GM21381 (cell line): ENCODE results near the gene TTC21A.
"Not testable (repeated sequence)": the region's sequence is repeated elsewhere in the genome, so short reads cannot be mapped to it uniquely, and the experiment has no call there.

ENCODE experiments used
- ATAC-seq: cut with Tn5 transposase; IDR thresholded peaks from one replicate; pipeline ENCODE4 v1.9.1; 2021; ENCODE audit warnings: mild to moderate bottlenecking, moderate library complexity; ENCODE audit not compliant: unreplicated experiment

The TTC21A gene, protein sequence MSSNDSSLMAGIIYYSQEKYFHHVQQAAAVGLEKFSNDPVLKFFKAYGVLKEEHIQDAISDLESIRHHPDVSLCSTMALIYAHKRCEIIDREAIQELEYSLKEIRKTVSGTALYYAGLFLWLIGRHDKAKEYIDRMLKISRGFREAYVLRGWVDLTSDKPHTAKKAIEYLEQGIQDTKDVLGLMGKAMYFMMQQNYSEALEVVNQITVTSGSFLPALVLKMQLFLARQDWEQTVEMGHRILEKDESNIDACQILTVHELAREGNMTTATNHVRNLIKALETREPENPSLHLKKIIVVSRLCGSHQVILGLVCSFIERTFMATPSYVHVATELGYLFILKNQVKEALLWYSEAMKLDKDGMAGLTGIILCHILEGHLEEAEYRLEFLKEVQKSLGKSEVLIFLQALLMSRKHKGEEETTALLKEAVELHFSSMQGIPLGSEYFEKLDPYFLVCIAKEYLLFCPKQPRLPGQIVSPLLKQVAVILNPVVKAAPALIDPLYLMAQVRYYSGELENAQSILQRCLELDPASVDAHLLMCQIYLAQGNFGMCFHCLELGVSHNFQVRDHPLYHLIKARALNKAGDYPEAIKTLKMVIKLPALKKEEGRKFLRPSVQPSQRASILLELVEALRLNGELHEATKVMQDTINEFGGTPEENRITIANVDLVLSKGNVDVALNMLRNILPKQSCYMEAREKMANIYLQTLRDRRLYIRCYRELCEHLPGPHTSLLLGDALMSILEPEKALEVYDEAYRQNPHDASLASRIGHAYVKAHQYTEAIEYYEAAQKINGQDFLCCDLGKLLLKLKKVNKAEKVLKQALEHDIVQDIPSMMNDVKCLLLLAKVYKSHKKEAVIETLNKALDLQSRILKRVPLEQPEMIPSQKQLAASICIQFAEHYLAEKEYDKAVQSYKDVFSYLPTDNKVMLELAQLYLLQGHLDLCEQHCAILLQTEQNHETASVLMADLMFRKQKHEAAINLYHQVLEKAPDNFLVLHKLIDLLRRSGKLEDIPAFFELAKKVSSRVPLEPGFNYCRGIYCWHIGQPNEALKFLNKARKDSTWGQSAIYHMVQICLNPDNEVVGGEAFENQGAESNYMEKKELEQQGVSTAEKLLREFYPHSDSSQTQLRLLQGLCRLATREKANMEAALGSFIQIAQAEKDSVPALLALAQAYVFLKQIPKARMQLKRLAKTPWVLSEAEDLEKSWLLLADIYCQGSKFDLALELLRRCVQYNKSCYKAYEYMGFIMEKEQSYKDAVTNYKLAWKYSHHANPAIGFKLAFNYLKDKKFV (N-terminal part only)

DNA sequence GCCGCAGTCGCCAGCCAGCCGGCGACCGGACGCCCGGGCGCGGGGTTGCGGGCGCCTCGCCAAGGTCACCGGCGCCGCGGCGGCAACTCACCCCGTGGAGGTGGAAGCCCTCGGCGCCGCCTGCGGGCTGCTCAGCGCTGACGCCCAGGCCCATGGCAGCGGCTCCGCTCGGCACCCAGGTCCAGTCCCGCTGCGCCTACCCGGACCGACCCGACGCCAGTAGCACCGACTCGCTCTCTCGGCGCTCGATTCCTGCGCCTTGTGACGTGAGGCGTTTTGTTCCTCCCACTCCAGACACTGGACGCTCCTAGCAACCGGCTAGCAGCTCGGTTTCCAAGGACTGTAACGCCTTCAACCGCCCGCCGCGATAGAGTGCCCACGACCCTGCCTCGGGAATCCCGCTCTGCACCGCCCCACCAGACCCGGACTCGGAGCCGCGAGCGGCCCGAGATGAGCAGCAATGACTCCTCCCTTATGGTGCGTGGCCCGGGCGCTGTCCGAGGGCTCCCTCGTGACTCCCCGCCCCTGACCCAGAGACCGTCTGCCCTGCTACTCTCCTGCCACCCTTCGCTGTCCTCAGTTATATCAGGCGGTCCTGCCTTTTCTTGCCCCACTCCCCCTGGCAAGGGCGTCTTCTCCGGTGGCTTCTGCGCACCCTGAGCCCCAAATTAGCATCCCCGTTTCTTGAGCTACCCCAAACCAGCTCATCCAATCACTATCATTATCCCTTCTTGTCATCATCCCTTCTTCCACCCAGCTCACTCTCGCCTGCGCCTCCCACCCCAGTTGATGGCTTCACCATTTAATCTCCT, at the start of gene TTC21A, which contains the start of gene GORASP1:
TSS of gene TTC21A (plus strand) at position 293 of the 812 bp plus-strand sequence. CDS start at position 451, 158 bp downstream.
TSS of gene GORASP1 (minus strand) at position 240 of the 812 bp plus-strand sequence. CDS start at position 154, 86 bp downstream.
- peak; percentile 50 for ATAC-seq

DNA sequence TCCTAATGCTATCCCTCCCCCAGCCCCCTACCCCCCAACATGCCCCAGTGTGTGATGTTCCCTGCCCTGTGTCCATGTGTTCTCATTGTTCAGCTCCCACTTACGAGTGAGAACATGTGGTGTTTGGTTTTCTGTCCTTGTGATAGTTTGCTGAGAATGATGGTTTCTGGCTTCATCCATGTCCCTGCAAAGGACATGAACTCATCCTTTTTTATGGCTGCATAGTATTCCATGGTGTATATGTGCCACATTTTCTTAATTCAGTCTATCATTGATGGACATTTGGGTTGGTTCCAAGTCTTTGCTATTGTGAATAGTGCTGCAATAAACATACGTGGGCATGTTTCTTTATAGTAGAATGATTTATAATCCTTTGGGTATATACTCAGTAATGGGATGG, 46.3 kb upstream of the TTC21A start:
- ATAC-seq, result not testable (repeated sequence)

DNA sequence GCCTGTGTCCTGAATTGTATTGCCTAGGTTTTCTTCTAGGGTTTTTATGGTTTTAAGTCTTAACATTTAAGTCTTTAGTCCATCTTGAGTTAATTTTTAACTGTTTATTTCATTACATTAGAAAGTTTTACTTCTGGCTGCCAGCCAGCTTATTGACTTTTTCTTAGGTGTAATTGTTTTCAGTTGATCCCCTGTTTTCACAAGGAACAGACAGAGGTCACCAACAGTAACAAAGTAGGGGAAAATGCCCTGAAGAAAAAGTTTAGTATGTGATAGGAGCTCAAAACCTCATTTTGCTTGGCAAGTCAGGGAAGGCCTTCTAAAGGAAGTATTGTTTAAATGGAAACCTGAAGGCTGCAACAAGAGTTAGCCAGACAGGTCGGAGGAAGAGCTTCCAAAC, 45.3 kb upstream of the TTC21A start:
- ATAC-seq, result no peak

DNA sequence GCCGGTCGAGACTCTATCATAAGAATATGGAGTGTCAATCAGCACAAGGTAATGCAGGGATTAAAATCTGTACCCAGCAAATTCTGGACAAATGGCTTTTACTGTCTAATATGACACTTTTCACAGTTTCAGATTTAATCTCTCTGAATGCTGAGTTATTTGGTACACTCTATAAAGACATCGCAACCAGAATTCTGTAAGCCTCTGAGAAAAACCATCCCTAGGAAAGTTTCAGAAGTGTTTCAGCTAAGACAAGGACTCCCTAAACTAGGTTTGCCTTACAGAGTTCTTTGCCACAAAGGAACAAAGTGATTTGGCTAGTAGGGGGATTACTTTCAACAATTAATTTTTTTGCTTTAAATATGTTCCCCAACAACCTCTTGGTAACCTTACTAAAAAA, 44.3 kb upstream of the TTC21A start:
- no peak for ATAC-seq

DNA sequence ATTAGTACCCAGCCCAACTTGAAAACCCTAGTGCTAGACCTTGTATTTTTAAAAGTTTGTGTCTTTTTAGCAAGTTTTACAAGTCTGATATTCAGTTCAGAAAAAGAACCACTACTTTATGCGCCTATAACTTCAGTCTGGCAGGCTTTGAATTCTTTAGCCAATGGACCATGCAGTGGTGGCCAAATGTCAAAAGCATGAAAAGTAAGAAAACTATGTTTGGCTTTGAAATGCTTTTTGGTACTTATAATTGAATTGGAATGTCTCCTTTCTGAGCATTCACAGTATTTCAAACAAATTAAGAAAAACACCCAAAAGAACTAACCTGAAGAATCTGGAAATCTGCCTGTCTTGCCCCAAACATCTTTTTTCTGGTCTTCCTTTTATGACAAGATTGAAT, 42.8 kb upstream of the TTC21A start:
- ATAC-seq, result no peak

DNA sequence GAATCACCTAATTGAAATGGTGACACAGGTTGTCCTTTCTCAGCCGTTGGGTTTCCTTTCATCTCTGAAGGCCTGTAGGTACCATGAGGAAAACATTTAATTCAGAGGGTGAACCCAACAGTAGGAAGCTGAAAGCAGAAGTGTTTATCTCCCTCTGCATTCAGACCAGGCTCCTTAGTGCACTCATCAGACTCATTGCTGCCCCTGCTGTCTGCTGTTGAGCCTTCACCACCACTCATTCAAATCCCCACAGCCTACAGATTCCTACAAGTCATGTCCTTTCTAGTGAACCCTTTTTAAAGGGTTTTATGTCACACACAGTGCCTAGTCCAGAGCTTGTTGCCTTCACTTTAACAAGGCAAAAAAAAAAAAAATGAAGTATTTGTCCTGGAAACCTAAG, 42.3 kb upstream of the TTC21A start:
- ATAC-seq, result peak; percentile 96

DNA sequence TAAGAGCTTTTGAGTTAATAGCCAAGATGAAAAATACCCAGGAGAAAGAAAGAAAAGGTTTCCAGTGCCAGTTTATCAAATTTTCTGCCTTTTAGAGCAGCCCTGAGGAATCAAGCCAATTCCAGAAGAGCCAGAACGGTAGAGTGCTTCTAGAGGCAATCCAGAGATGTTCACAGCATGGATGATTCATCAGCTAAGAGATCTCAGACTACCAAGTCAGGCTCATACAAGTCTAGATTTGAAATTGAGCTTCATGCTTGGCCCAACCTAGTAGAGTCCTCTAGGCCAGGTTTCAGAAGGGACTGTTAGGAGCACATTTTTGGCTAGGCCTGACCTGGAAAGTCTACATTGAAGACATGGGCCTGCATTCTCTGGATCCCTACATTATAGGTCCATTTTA, 40.2 kb upstream of the TTC21A start:
- no peak for ATAC-seq

DNA sequence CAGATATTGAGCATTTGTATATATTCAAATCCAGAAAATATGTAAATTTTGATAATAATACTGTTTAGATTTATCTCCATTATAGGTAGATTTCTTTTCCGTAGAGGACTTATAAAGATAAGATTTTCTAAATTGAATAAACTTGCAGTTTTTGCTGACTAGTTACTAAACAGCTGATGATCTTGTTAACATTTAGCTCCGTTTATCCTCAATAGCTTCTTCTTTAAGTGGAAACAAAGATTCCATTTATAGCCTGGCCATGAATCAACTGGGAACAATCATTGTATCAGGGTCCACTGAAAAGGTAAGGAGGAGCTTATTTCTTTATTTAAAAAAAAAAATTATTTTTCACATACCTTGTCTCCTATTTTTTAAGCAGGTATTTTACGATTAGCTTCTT, 38.9 kb upstream of the TTC21A start:
- ATAC-seq, result no peak

DNA sequence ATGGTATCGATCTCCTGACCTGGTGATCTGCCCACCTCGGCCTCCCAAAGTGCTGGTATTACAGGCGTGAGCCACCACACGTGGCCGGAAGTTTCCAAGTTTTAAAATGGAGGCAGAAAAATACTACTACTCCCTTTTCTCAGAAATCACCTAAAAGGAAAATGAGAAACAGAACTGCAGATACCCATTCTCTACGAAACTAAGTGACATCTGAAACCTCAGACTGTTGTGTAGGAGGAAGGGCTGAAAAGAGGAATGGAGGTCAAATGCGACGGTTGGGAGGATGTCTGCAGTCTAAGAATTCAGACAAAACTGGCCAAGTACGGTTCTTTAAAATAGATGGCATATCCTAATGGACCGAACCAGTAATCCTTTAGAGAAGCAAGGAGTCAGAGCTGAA, 31.6 kb upstream of the TTC21A start:
- no peak for ATAC-seq

DNA sequence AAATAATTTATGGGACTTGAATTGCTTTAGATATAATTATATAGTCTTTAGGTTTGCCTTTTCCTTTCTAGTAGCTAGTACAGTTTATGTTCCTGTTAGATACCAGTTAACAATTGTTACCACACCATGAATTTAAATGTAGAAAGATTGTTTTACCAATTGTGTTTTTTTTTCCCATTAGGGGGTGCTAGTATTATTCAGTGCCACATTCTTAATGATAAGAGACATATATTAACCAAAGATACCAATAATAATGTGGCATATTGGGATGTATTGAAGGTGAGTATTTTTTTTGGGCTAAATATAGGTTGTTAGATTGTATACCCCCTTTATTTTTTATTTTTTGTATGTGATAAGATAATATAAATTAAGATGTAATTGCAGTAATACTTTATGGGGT, 27.9 kb upstream of the TTC21A start:
- ATAC-seq, result no peak

DNA sequence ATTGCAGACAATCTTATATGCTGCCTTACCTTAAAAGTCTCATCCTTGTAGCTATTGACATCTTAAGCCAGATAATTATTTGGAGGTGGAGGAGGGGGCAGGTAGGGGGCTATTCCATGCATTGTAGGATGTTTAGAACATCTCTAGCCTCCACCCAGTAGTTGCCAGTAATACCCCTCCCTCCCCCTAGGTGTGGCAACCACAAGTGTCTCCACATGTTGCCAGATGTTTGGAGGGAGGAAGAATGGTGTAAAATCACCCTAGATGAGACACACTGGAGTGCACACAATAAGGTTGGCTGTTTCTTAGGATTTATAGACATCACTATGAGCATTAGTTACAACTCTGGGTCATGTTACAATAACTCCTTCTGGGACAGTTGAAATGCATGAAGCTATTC, 27.5 kb upstream of the TTC21A start:
- no peak for ATAC-seq

DNA sequence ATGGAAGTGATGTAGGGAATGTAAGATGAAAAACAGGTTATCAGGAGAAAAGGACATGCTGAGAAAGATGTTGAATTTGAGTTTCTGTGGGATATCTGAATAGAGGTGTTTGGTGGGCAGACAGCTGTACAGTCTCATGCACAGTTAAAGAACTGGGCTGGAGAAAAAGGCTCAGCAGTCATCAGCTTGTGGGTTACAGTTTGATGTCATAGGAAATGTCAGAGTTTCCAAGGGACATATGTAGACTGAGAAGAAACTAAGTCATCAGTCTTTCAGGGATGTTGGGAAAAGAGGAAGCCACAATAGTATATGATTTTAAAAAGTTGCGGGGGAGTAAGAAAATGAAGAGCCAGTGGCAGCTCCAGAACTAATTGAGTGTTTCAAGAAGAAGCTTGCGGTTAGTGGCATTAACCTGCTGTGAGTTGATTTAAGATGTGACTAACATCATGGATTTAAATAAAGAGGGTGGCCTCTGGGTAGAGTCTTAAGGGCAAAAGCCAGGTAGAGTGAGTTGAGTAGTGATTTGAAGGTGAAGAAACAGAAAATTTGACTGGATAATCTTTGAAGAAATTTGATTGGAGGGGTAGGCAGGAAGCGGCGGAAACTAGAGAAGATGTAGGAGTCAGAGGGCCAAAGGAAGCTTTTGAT, 24.7 kb upstream of the TTC21A start:
- ATAC-seq, result no peak

DNA sequence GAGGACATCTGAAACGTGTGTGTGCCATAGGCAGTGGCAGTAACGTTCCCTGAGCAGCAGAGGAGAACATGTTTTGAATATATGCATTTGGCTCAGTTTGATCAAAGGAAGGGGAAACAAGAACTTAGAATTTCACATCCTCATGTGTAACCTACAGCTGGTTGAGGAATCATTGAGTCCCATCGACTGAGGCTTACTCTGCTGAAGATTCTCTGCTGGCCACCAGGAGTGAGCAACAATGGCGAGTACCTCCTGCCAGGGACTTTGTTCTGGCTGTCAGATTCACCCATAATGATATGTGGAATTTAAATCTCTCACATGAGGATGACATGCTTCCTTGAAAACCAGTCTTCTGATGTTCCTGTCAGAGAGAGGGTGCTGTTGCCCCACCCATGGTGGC, 21.3 kb upstream of the TTC21A start:
- ATAC-seq, result no peak

DNA sequence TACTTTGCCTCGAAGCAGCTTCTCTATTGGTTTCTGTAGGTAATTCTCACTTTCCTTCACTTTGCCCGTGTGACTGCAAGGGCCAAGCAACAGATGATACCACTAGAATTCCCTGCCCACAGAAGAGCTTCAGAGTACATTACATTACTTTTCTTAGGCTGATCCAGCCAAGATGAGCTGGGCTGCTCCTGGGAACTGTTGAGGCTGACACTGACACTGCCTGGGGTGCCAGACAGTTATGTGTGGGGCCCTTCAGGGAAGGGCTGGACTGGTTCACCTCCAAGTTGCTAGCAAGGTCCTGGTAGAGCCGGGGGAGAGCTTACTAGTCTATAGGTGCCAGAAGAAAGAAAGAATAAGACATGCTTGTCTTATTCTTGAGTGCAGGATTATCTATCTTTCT, 19.0 kb upstream of the TTC21A start:
- no peak for ATAC-seq

DNA sequence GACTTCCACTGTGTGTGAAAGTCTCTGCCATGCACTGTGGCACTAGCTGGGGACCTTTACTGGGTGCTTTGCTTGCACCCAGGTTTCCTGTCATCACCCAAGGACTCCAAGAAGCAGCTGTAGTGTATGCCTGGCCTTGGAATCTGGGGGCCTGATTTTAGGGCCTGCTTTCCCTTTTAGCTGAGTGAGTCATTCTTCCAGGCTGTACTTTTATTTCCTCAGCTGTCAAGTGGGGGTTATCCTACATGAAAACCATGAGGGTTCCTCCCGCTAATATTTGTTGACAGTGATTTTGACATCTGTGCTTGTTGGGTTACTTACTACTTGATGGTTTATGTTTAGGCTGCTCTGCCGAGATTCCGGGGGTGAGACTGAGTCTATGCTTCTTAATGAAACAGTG, 18.6 kb upstream of the TTC21A start:
- ATAC-seq, result no peak

DNA sequence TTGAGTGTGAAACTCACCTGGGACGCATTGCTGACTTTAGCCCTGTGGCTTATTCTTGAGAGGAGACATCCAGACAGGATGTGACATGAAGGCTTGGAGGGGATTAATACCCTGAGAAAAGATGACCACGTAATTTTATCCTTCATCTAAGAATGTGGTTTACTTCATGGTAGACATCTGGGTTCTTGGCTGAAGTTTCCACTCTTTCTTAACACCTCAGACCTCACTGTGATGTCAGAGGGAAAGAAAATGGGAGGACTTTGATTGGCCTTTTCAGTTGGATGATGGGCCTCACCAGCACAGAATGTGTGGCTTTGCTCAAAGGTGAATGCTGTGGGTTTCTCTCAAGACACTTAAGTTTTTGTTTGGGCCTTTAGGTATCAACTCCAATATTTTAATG, 16.6 kb upstream of the TTC21A start:
- no peak for ATAC-seq

DNA sequence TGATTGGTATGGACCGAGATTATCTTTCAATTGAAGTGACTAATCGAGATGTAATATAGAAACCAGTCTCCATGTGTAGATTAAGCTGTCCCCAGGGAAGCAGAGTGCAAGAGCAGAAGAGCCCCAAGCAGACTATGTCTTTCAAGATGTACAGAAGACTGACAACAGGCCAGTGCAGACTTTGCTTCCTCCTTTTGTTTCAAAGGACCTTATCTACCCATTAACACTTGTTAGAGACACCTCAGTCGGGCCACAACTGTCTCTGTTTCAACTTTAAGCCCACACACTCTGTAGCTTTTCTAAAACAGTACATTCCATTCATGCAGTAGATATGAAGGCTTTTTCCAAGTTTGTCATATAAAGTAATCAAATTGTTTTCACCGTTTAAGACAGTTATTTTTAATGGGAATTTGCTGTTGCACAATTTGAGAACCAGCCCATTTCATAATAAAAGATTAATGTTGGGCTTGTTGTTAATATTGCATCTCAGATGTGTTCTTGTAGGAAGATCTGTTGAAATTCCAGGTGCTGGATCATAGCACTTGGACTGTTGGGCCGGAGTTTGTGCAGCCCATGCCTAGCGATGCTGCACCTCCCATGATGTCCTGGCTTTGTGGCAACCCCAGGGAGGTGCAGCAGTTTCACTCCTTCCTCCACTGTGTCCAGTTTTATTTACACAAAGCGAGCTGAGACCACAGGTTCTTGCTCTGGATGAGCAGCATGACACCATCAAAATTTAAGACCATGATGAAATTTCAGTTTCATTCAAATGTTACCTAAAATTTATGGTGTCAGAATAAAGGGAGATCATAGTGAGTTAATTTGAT, 12.4 kb upstream of the TTC21A start:
- no peak for ATAC-seq

DNA sequence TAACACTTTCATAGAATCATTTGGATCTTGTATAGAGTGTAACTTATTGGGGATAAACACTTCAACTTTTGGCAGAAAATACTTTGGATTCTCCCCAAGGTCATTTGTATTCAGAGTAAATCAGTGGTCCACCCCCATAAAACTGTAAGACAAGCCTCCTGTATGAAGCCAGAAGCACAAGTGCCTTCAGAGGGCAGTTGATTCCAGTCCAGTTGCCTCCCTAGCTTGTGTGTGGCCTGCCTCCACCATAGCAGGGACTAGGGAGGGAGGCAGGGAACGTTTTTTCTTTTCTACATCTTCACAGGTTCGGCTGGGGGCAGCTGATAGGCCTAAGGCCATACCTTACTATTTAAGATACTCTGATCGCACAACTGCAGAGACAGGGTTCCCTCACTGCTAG, 11.7 kb upstream of the TTC21A start:
- ATAC-seq, result no peak

DNA sequence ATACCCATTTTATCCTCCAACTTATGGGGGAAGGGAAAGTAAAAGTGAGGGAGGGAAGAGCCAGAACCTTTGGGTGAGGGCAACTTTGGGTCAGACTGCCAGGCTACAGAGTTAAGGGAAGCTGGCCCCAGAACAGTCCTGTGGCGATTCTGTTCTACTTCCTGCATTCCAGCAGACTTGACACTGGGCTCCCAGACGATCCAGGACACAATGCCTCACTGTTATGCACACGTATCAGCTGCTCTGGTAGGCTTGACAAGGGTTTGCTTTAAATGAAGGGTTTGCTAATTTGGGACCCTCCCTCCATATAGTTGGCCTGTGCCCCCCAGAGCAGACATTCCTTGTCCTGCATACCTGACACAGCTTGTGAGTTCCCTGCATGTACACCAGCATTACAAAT, 10.7 kb upstream of the TTC21A start:
- no peak for ATAC-seq
